ENCODE measurements around the gene HDAC4. TPM values are rescaled to one million over a fixed set of nuclear protein-coding genes. Genes with fewer than 3 reads are reported as not detected.

HDAC4 gene
- total and polyA plus RNA-seq, 2 of the 8 experiments (the other 6 are each of a cell fraction or from before 2014, with no cell fraction given): 15.4 to 31.5 TPM

DNA sequence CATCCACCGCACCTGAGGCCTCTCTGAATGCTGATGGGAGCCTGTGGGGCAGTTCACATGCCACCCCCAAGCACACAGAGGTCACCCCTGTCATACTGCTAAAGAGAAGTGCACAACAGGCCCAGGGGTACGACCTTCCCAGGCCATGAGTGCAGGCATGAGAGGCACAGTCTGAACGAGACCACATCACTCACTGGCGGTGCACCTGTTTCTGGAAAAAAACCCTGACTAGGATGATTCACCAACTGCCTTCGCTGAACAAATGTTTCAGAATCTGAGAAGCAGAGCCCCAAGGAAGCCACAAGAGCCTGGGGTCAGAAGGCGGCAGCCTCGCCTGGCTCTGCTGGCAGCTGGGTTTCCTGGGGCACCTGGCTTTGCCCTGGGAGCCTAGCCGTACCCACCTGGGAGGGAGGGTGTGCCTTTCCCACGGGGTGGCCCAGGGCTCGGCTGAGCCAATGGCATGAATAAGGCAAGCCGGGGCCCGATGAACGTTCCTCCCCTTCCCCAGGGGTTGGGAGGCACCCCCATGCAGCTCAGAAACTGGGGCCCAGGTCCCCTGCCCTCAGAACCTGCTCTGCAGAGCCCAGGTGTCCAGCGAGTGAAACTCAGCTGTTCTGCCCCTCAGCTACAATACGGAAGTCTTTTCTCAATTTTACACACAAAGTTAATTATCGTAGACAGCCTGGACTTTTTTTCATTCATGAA is 73.8 kb downstream of the HDAC4 start:
- ChIA-PET CTCF (ENCODE audit: partially characterized antibody) (interaction anchor here (1.7 kb wide), 1 partner anchor 29 kb away, joined by 4 read pairs; no protein-coding TSS in a partner anchor), POLR2A (ENCODE audit: partially characterized antibody) (no interaction called here)
- WGBS, 2 experiments (ENCODE audit: extremely low coverage in 1 of 2, insufficient coverage in 1 of 2, insufficient read length in 1 of 2, insufficient replicate concordance in 2 of 2, low coverage in 1 of 2, low lambda C conversion rate in 2 of 2, missing lambda C conversion rate in 1 of 2): 93% methylated on average over 16 of the region's 16 CpGs; no CpG with 5 or more reads in 1 of the 2 experiments
- H3K4me1 ChIP-seq (replicated peaks in 1 of 4; ENCODE audit: control insufficient read depth in 3 of 4, insufficient read depth in 4 of 4, low read length in 3 of 4): peaks cover 0 to 15% (median 7%) of the 10 kb centered on the region in 4 experiments; a peak in 4 of 7 replicates
- no peak overlapping the region for H4K8ac ChIP-seq (ENCODE audit: extremely low read depth, insufficient read depth, low read length)
- H4K20me1 ChIP-seq (replicated peaks in 1 of 2; ENCODE audit: control insufficient read depth in 1 of 2, insufficient read depth in 2 of 2, low read length in 2 of 2): peaks cover 13 to 16% of the 10 kb centered on the region in 2 experiments
- DNase-seq (ENCODE audit: low read depth in 1 of 2, low spot score in 2 of 2): peak in 1 of 2 experiments; percentile 37
- no peak overlapping the region for H2BK120ac ChIP-seq (replicated peaks; ENCODE audit: low read depth, low read length)
- H3K36me3 ChIP-seq (ENCODE audit: control insufficient read depth in 2 of 4, insufficient read depth in 4 of 4, low read length in 3 of 4): peaks cover 0 to 4% (median 0%) of the 10 kb centered on the region in 4 experiments; a peak in 1 of 8 replicates
- H3K4me2 ChIP-seq (ENCODE audit: insufficient read depth in 1 of 2, low read depth in 2 of 2, low read length in 2 of 2): no peak overlapping the region
- no peak overlapping the region for H3K14ac ChIP-seq (ENCODE audit: insufficient read length)
- H3K9me3 ChIP-seq (ENCODE audit: insufficient read depth in 2 of 2, low read depth in 1 of 2, low read length in 1 of 2): peaks cover 0 to 2% of the 10 kb centered on the region in 2 experiments; a peak in 1 of 4 replicates
- H2AK5ac ChIP-seq (ENCODE audit: low read depth, low read length): no peak overlapping the region
- no peak overlapping the region for H3K18ac ChIP-seq (ENCODE audit: extremely low read depth, low read length)
- no peak overlapping the region for H2BK15ac ChIP-seq (ENCODE audit: low read length)
- H3K9ac ChIP-seq (replicated peaks in 1 of 4; ENCODE audit: extremely low read depth in 1 of 4, low read depth in 3 of 4, low read length in 3 of 4): no peak overlapping the region
- H3K79me2 ChIP-seq (ENCODE audit: control insufficient read depth in 1 of 2, insufficient read depth in 2 of 2, low read length in 2 of 2): peaks cover 0 to 87% of the 10 kb centered on the region in 2 experiments; a peak in 3 of 4 replicates
- TF ChIP-seq FOSL1 (IDR thresholded peaks at IDR 0.05; ENCODE audit: insufficient read depth, low read depth, low read length): no peak
- TF ChIP-seq SIX5 (IDR thresholded peaks at IDR 0.05; ENCODE audit: low read depth, low read length): no peak
- TF ChIP-seq SP1 (IDR thresholded peaks at IDR 0.05; ENCODE audit: low read depth, low read length): no peak
- no peaks in the 10 kb centered on the region for H3K27me3 ChIP-seq (replicated peaks in 1 of 4; ENCODE audit: control insufficient read depth in 3 of 4, extremely low read depth in 1 of 4, insufficient read depth in 3 of 4, low read length in 3 of 4)
- H4K5ac ChIP-seq (ENCODE audit: insufficient read length, low read depth, low read length): no peak overlapping the region
- H2BK12ac ChIP-seq (ENCODE audit: low read depth, low read length): no peak overlapping the region
- H3K27ac ChIP-seq (ENCODE audit: low read depth, low read length): no peak overlapping the region
- no peak for FAIRE-seq
- peaks cover 9% of the 10 kb centered on the region for H3K79me1 ChIP-seq (ENCODE audit: low read depth, low read length)
- no peak overlapping the region for H2AFZ ChIP-seq (ENCODE audit: low read length)
- H3K4ac ChIP-seq (replicated peaks; ENCODE audit: insufficient read length, low read depth, low read length): no peak overlapping the region
- no peak overlapping the region for H3K56ac ChIP-seq (replicated peaks; ENCODE audit: insufficient read length, low read depth, low read length)
- no peak overlapping the region for H3K23ac ChIP-seq (ENCODE audit: insufficient read length)
- H3K23me2 ChIP-seq (ENCODE audit: low read depth, low read length): no peaks in the 10 kb centered on the region
- H2BK5ac ChIP-seq (ENCODE audit: low read depth, low read length): no peak overlapping the region
- H3K4me3 ChIP-seq (ENCODE audit: extremely low read depth in 1 of 4, insufficient read depth in 2 of 4, low read depth in 3 of 4, low read length in 4 of 4): no peak overlapping the region
- H2BK20ac ChIP-seq (ENCODE audit: low read length): no peak overlapping the region
- no peak overlapping the region for H4K91ac ChIP-seq (replicated peaks; ENCODE audit: insufficient read length, low read length)

All from H1 (cell line).